T-helper 1 cell treated with Interleukin-12 subunit alpha and Interleukin-12 subunit beta and Interleukin-4 antibody, amounts not matched to agents 30 μg/mL and 1 μg/mL, for 36 hours (primary cell): Measurements from ENCODE around the gene CTSF.
"Not testable (repeated sequence)": the region's sequence is repeated elsewhere in the genome, so short reads cannot be mapped to it uniquely, and the experiment has no call there.

Experiments
- H3K27ac Mint-ChIP-seq: one replicate; pipeline ENCODE4 v1.8.0; 2021; ENCODE audit warnings: mild to moderate bottlenecking, mixed read lengths
- H3K27me3 Mint-ChIP-seq: one replicate; pipeline ENCODE4 v1.8.0; 2021; ENCODE audit warnings: low read depth, mixed read lengths
- H3K36me3 Mint-ChIP-seq: one replicate; pipeline ENCODE4 v1.8.0; 2021; ENCODE audit warnings: low read depth, mixed read lengths
- H3K4me1 Mint-ChIP-seq: one replicate; pipeline ENCODE4 v1.8.0; 2021; ENCODE audit warnings: low read depth, mixed read lengths
- H3K4me3 Mint-ChIP-seq: one replicate; pipeline ENCODE4 v1.8.0; 2021; ENCODE audit warnings: mild to moderate bottlenecking, moderate library complexity, mixed read lengths
- H3K9me3 Mint-ChIP-seq: one replicate; pipeline ENCODE4 v1.8.0; 2021; ENCODE audit warnings: mixed read lengths

The CTSF gene

GRCh38 chr11:66542362-66542761, 26.0 kb downstream of the CTSF start:
- H3K27me3 Mint-ChIP-seq, result no peaks in the 10 kb centered on the region
- no peaks in the 10 kb centered on the region for H3K9me3 Mint-ChIP-seq
- peak overlapping the region; percentile 29 for H3K27ac Mint-ChIP-seq
- peaks cover 22% of the 10 kb centered on the region for H3K4me1 Mint-ChIP-seq
- peaks cover 16% of the 10 kb centered on the region for H3K36me3 Mint-ChIP-seq
- H3K4me3 Mint-ChIP-seq, result no peak overlapping the region

- H3K27ac Mint-ChIP-seq, result no peak overlapping the region
- H3K36me3 Mint-ChIP-seq, result peaks cover 16% of the 10 kb centered on the region
- H3K4me3 Mint-ChIP-seq, result no peak overlapping the region
- no peaks in the 10 kb centered on the region for H3K27me3 Mint-ChIP-seq
- no peaks in the 10 kb centered on the region for H3K9me3 Mint-ChIP-seq
- peaks cover 22% of the 10 kb centered on the region for H3K4me1 Mint-ChIP-seq
Measured at GRCh38 chr11:66541892-66542291, 26.5 kb downstream of the CTSF start.

GRCh38 chr11:66540598-66540997, 27.8 kb downstream of the CTSF start:
- peaks cover 20% of the 10 kb centered on the region for H3K36me3 Mint-ChIP-seq
- H3K27ac Mint-ChIP-seq, H3K9me3 Mint-ChIP-seq, H3K4me3 Mint-ChIP-seq, H3K27me3 Mint-ChIP-seq: not testable (repeated sequence)
- peaks cover 22% of the 10 kb centered on the region for H3K4me1 Mint-ChIP-seq

- H3K27ac Mint-ChIP-seq, result no peak overlapping the region
- H3K4me1 Mint-ChIP-seq, result peaks cover 19% of the 10 kb centered on the region
Measured at GRCh38 chr11:66539870-66540213, 28.6 kb downstream of the CTSF start.

GRCh38 chr11:66539170-66539869, 29.1 kb downstream of the CTSF start:
- H3K4me1 Mint-ChIP-seq, result peaks cover 17% of the 10 kb centered on the region
- no peaks in the 10 kb centered on the region for H3K9me3 Mint-ChIP-seq
- H3K4me3 Mint-ChIP-seq, result no peak overlapping the region
- H3K36me3 Mint-ChIP-seq, result peaks cover 21% of the 10 kb centered on the region
- H3K27me3 Mint-ChIP-seq, result no peaks in the 10 kb centered on the region
- H3K27ac Mint-ChIP-seq, result no peak overlapping the region

More at GRCh38 chr11:66539870-66540213, 28.6 kb downstream of the CTSF start:
- Mint-ChIP-seq H3K36me3 (peaks cover 22% of the 10 kb centered on the region), H3K4me3 (no peak overlapping the region), H3K27me3 (no peaks in the 10 kb centered on the region), H3K9me3 (no peaks in the 10 kb centered on the region)

- Mint-ChIP-seq H3K9me3 (no peaks in the 10 kb centered on the region), H3K27ac (no peak overlapping the region), H3K4me1 (peaks cover 6% of the 10 kb centered on the region), H3K36me3 (peaks cover 8% of the 10 kb centered on the region), H3K4me3 (no peak overlapping the region), H3K27me3 (no peaks in the 10 kb centered on the region)
Measured at GRCh38 chr11:66532784-66533183, 35.6 kb downstream of the CTSF start.

- Mint-ChIP-seq H3K36me3 (peaks cover 8% of the 10 kb centered on the region), H3K4me1 (peaks cover 6% of the 10 kb centered on the region), H3K9me3 (no peaks in the 10 kb centered on the region), H3K27ac (no peak overlapping the region), H3K27me3 (no peaks in the 10 kb centered on the region), H3K4me3 (no peak overlapping the region)
Measured at GRCh38 chr11:66531841-66532240, 36.6 kb downstream of the CTSF start.

GRCh38 chr11:66530927-66531709, 37.3 kb downstream of the CTSF start:
- Mint-ChIP-seq H3K36me3 (peaks cover 7% of the 10 kb centered on the region), H3K27ac (no peak overlapping the region)

GRCh38 chr11:66529655-66530054, 38.8 kb downstream of the CTSF start:
- Mint-ChIP-seq H3K4me3 (no peak overlapping the region), H3K36me3 (peaks cover 2% of the 10 kb centered on the region), H3K9me3 (no peaks in the 10 kb centered on the region), H3K27me3 (no peaks in the 10 kb centered on the region), H3K4me1 (peaks cover 6% of the 10 kb centered on the region), H3K27ac (no peak overlapping the region)

More at GRCh38 chr11:66530927-66531709, 37.3 kb downstream of the CTSF start:
- Mint-ChIP-seq H3K9me3 (no peaks in the 10 kb centered on the region), H3K4me3 (no peak overlapping the region), H3K4me1 (peaks cover 6% of the 10 kb centered on the region), H3K27me3 (no peaks in the 10 kb centered on the region)

- Mint-ChIP-seq H3K4me3 (no peak overlapping the region), H3K4me1 (peaks cover 6% of the 10 kb centered on the region), H3K36me3 (peaks cover 2% of the 10 kb centered on the region), H3K9me3 (no peaks in the 10 kb centered on the region), H3K27ac (peak overlapping the region; percentile 55), H3K27me3 (no peaks in the 10 kb centered on the region)
Measured at GRCh38 chr11:66529069-66529468, 39.3 kb downstream of the CTSF start.

GRCh38 chr11:66524304-66525040, 43.9 kb downstream of the CTSF start:
- no peak overlapping the region for H3K4me3 Mint-ChIP-seq
- no peaks in the 10 kb centered on the region for H3K27me3 Mint-ChIP-seq
- peaks cover 12% of the 10 kb centered on the region for H3K36me3 Mint-ChIP-seq
- H3K9me3 Mint-ChIP-seq, result no peaks in the 10 kb centered on the region
- H3K27ac Mint-ChIP-seq, result no peak overlapping the region
- no peaks in the 10 kb centered on the region for H3K4me1 Mint-ChIP-seq

- no peaks in the 10 kb centered on the region for H3K4me1 Mint-ChIP-seq
- no peak overlapping the region for H3K27ac Mint-ChIP-seq
- H3K9me3 Mint-ChIP-seq, result no peaks in the 10 kb centered on the region
- H3K4me3 Mint-ChIP-seq, result no peak overlapping the region
- no peaks in the 10 kb centered on the region for H3K27me3 Mint-ChIP-seq
- peaks cover 13% of the 10 kb centered on the region for H3K36me3 Mint-ChIP-seq
Measured at GRCh38 chr11:66523611-66524010, 44.8 kb downstream of the CTSF start.
